ENCODE results near the gene CSH1.

DNA sequence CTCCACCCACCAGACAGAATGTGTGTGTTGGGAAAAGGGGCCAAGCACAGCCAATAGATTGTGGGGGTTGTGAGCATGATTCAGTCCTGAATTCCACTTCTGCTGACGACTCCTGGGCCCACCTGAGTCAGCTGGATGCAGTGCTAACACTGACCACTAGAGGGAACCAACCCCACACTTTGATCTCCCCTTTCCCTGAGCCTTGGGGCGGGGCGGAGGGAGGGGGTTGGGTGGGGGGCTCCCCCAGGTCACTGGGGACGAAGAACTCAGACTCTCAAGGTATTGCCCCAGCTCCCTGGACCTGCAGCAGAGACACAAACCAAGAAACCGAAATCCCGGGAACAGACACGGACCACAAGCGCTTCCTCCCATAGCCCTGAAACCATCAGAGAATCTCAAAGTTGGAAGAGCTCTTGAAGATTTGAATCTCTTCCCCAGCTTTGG lies 15.3 kb upstream of the CSH1 start:
- peak; percentile 72 for TF ChIP-seq CTCF (IDR thresholded peaks at IDR 0.05; ENCODE audit: borderline replicate concordance, extremely low read depth, low read length, poor library complexity, severe bottlenecking)
- TF ChIP-seq EZH2 (IDR thresholded peaks at IDR 0.05; ENCODE audit: borderline replicate concordance, low read depth, low read length, severe bottlenecking): no peak

Data from DND-41 (cell line).